ENCODE data around the gene KCND3. TPM values are rescaled to one million over a fixed set of nuclear protein-coding genes. Genes with fewer than 3 reads are reported as not detected.

The KCND3 gene
- total and polyA plus RNA-seq, 2 of the 4 experiments (the other 2 are of a cell fraction): under 0.01 to 0.03 TPM

DNA sequence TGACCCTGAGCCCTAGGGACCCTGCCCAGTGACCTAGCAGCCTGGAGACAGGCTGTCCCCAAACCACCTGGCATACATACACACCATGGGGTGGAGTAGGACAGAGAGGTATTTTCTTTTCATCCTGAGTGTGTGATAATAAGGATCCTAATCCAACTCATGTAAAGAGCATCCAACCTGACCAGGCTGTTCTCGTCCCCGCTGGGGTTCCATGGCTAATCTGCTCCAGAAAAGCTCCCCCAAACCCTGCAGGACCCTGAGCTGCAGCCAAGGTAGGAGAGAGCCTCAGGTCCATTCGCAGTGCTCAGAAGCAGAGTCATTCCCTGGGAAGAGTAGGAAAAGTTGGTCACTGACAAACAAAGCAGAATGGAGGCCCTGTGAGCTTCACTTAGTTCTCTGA, 31.4 kb downstream of the KCND3 start:
- in situ Hi-C loops (cut with MboI; ENCODE audit: low sequenced_read_pairs): no loop called here
- BruUV-seq (replicated peaks): no TSS peak

More for the DNA sequence above, 31.4 kb downstream of the KCND3 start:
- Histone ChIP-seq H4K5ac (ENCODE audit: low read depth, low read length) (no peak overlapping the region), H3K4me2 (ENCODE audit: low read depth, low read length) (no peak overlapping the region), H3K56ac (ENCODE audit: extremely low read depth, insufficient read depth, low read length) (no peak overlapping the region), H3K9ac (ENCODE audit: low read depth, low read length) (no peak overlapping the region), H2AK5ac (ENCODE audit: low read depth, low read length) (no peak overlapping the region), H3K79me1 (ENCODE audit: low read depth in 1 of 2, low read length in 2 of 2) (no peaks in the 10 kb centered on the region), H3K4me3 (ENCODE audit: insufficient read depth, low read depth, low read length) (no peak overlapping the region), H4K8ac (ENCODE audit: low read depth in 2 of 2, low read length in 2 of 2) (no peak overlapping the region), H2BK20ac (ENCODE audit: low read depth, low read length) (no peak overlapping the region), H2BK15ac (ENCODE audit: low read depth, low read length) (no peak overlapping the region), H3K4me1 (ENCODE audit: control insufficient read depth, insufficient read depth, low read length) (no peaks in the 10 kb centered on the region), H3K23ac (ENCODE audit: low read depth, low read length) (no peak overlapping the region), H3K27me3 (ENCODE audit: control insufficient read depth, insufficient read depth, low read length) (no peaks in the 10 kb centered on the region; the same call in 1 of the 2 replicates), H2AFZ (replicated peaks; ENCODE audit: low read length, poor library complexity) (no peak overlapping the region), H2AK9ac (replicated peaks; ENCODE audit: low read depth, low read length, poor library complexity) (no peak overlapping the region), H2BK120ac (ENCODE audit: low read depth, low read length) (no peak overlapping the region), H3K9me3 (ENCODE audit: control insufficient read depth, insufficient read depth, low read length) (no peaks in the 10 kb centered on the region), H3K4ac (ENCODE audit: low read depth, low read length) (no peak overlapping the region), H4K91ac (ENCODE audit: insufficient read depth, low read depth, low read length) (no peak overlapping the region), H2BK5ac (ENCODE audit: low read depth, low read length, poor library complexity, severe bottlenecking) (no peak overlapping the region), H3K18ac (ENCODE audit: low read depth, low read length) (no peak overlapping the region), H4K20me1 (ENCODE audit: insufficient read depth, low read length) (no peaks in the 10 kb centered on the region), H3K14ac (replicated peaks; ENCODE audit: low read depth, low read length) (no peak overlapping the region), H3K27ac (ENCODE audit: insufficient read depth, low read length) (no peak overlapping the region), H3K36me3 (ENCODE audit: control insufficient read depth, insufficient read depth, low read length) (no peaks in the 10 kb centered on the region), H3K9me1 (ENCODE audit: insufficient read depth, low read length) (no peaks in the 10 kb centered on the region)
- ChIA-PET CTCF (no interaction called here), POLR2A (ENCODE audit: unreplicated experiment) (no interaction called here)
- intact Hi-C loops (cut with micrococcal nuclease) (no loop called here), dilution Hi-C loops (cut with HindIII; ENCODE audit: low sequenced_read_pairs, unreplicated experiment) (no loop called here)
- ATAC-seq (ENCODE audit: low read depth) (no peak), DNase-seq (no peak)
- WGBS, 2 experiments (ENCODE audit: extremely low coverage in 2 of 2, insufficient read length in 1 of 2): no CpG with 5 or more reads among the region's 3 CpGs
- TF ChIP-seq, protein P1, sequence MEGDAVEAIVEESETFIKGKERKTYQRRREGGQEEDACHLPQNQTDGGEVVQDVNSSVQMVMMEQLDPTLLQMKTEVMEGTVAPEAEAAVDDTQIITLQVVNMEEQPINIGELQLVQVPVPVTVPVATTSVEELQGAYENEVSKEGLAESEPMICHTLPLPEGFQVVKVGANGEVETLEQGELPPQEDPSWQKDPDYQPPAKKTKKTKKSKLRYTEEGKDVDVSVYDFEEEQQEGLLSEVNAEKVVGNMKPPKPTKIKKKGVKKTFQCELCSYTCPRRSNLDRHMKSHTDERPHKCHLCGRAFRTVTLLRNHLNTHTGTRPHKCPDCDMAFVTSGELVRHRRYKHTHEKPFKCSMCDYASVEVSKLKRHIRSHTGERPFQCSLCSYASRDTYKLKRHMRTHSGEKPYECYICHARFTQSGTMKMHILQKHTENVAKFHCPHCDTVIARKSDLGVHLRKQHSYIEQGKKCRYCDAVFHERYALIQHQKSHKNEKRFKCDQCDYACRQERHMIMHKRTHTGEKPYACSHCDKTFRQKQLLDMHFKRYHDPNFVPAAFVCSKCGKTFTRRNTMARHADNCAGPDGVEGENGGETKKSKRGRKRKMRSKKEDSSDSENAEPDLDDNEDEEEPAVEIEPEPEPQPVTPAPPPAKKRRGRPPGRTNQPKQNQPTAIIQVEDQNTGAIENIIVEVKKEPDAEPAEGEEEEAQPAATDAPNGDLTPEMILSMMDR (conservative IDR thresholded peaks at IDR 0.05; ENCODE audit: low read depth, low read length): no peak
- TF ChIP-seq MXI1 (IDR thresholded peaks at IDR 0.05; ENCODE audit: borderline replicate concordance, low read depth, low read length) (no peak), RCOR1 (IDR thresholded peaks at IDR 0.05; ENCODE audit: insufficient replicate concordance, low read length) (no peak), SMC3 (IDR thresholded peaks at IDR 0.05; ENCODE audit: low read depth, low read length) (no peak), BHLHE40 (IDR thresholded peaks at IDR 0.05; ENCODE audit: low read depth, low read length) (no peak), NFE2L2 (IDR thresholded peaks at IDR 0.05; ENCODE audit: low read depth, low read length) (no peak), FOS (IDR thresholded peaks at IDR 0.05; ENCODE audit: low read depth, low read length) (no peak), MAZ (IDR thresholded peaks at IDR 0.05; ENCODE audit: borderline replicate concordance, low read depth, low read length) (no peak), CHD1 (IDR thresholded peaks at IDR 0.05; ENCODE audit: low read depth, low read length) (no peak), CEBPB (IDR thresholded peaks at IDR 0.05; ENCODE audit: low read depth, low read length) (no peak), RFX5 (IDR thresholded peaks at IDR 0.05; ENCODE audit: low read depth, low read length) (no peak), POLR2A (IDR thresholded peaks at IDR 0.05; ENCODE audit: low read depth, low read length) (no peak), RAD21 (IDR thresholded peaks at IDR 0.05; ENCODE audit: low read length) (no peak), MAFK (IDR thresholded peaks at IDR 0.05; ENCODE audit: low read depth, low read length) (no peak)
- TF ChIP-seq, protein P2, sequence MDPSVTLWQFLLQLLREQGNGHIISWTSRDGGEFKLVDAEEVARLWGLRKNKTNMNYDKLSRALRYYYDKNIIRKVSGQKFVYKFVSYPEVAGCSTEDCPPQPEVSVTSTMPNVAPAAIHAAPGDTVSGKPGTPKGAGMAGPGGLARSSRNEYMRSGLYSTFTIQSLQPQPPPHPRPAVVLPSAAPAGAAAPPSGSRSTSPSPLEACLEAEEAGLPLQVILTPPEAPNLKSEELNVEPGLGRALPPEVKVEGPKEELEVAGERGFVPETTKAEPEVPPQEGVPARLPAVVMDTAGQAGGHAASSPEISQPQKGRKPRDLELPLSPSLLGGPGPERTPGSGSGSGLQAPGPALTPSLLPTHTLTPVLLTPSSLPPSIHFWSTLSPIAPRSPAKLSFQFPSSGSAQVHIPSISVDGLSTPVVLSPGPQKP (IDR thresholded peaks at IDR 0.05; ENCODE audit: borderline replicate concordance, low read depth, low read length): no peak
- TF ChIP-seq, protein P3, sequence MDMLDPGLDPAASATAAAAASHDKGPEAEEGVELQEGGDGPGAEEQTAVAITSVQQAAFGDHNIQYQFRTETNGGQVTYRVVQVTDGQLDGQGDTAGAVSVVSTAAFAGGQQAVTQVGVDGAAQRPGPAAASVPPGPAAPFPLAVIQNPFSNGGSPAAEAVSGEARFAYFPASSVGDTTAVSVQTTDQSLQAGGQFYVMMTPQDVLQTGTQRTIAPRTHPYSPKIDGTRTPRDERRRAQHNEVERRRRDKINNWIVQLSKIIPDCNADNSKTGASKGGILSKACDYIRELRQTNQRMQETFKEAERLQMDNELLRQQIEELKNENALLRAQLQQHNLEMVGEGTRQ (IDR thresholded peaks at IDR 0.05; ENCODE audit: low read depth, low read length): no peak

Data from IMR-90 (cell line).